Right ventricle myocardium superior (tissue), 1 donor: Measurements from ENCODE around the gene PHLDB2. TPM values are rescaled to one million over a fixed set of nuclear protein-coding genes. Genes with fewer than 3 reads are reported as not detected.

Experiments
- ATAC-seq: fragments of 200-7000 bp; cut with Tn5 transposase; one replicate; pipeline ENCODE4 v1.9.1; 2020; ENCODE audit warnings: mild to moderate bottlenecking; ENCODE audit not compliant: poor library complexity
- DNase-seq: peaks from one replicate; pipeline ENCODE4 v3.0.0-alpha.2; 2020
- intact Hi-C: fragments of 100-400 bp; cut with DNase I; formaldehyde crosslinking; loops from one replicate; pipeline ENCODE4 v1.11.2; 2022
- total RNA-seq: library from RNA; stranded (reverse); fragmentation: NEBNext Ultra II Directional; extraction: Animal tissue kit (Norgen Biotek cat#: 25700); gene quantifications from one replicate; pipeline ENCODE4 v1.2.1, GENCODE V29; 2021
- donor health status: DM: no; HTN: yes; CAD: no; lungs with severe emphysema.

PHLDB2 gene
- total RNA-seq, 1 donor from 2014 or later = 122 TPM

GRCh38 chr3:111910806-111911205 lies 51.7 kb downstream of the PHLDB2 start:
- intact Hi-C loops = loop anchor here (10.0 kb wide), 1 partner anchor 46 kb away; no protein-coding TSS in a partner anchor
- ATAC-seq (peak; percentile 72), DNase-seq (no peak)

- ATAC-seq = peak; percentile 64
- intact Hi-C loops = loop anchor here (10.0 kb wide), 1 partner anchor 47 kb away; no protein-coding TSS in a partner anchor
- no peak for DNase-seq
These were observed 52.4 kb downstream of the PHLDB2 start for GRCh38 chr3:111911446-111911845.

GRCh38 chr3:111913163-111913763 lies 54.2 kb downstream of the PHLDB2 start:
- ATAC-seq (no peak), DNase-seq (no peak)
- intact Hi-C loops = loop anchor here (10.0 kb wide), 1 partner anchor 48 kb away; no protein-coding TSS in a partner anchor

GRCh38 chr3:111915905-111916304 lies 56.8 kb downstream of the PHLDB2 start:
- peak; percentile 13 for ATAC-seq
- intact Hi-C loops = loop anchor here (10.0 kb wide), 1 partner anchor 51 kb away; no protein-coding TSS in a partner anchor
- DNase-seq = no peak

GRCh38 chr3:111917300-111917699 lies 58.2 kb downstream of the PHLDB2 start:
- DNase-seq (no peak), ATAC-seq (peak; percentile 43)
- intact Hi-C loops = loop anchor here (10.0 kb wide), 1 partner anchor 52 kb away; no protein-coding TSS in a partner anchor

GRCh38 chr3:111919370-111920065 lies 60.5 kb downstream of the PHLDB2 start:
- intact Hi-C loops = loop anchor here (10.0 kb wide), 1 partner anchor 55 kb away; no protein-coding TSS in a partner anchor

GRCh38 chr3:111921181-111921580 lies 62.1 kb downstream of the PHLDB2 start:
- DNase-seq (no peak), ATAC-seq (no peak)
- intact Hi-C loops = no loop called here

More at GRCh38 chr3:111919370-111920065, 60.5 kb downstream of the PHLDB2 start:
- ATAC-seq = no peak
- no peak for DNase-seq

- intact Hi-C loops = no loop called here
- ATAC-seq (no peak), DNase-seq (no peak)
These were observed 64.2 kb downstream of the PHLDB2 start for GRCh38 chr3:111923095-111923771.

- ATAC-seq = peak; percentile 16
- intact Hi-C loops = no loop called here
These were observed 64.7 kb downstream of the PHLDB2 start for GRCh38 chr3:111923806-111924205.

GRCh38 chr3:111924283-111924682 lies 65.2 kb downstream of the PHLDB2 start:
- peak; percentile 69 for DNase-seq
- intact Hi-C loops = no loop called here
- peak; percentile 94 for ATAC-seq

More at GRCh38 chr3:111923806-111924205, 64.7 kb downstream of the PHLDB2 start:
- DNase-seq = no peak

- ATAC-seq (peak; percentile 38), DNase-seq (no peak)
- intact Hi-C loops = no loop called here
These were observed 67.2 kb downstream of the PHLDB2 start for GRCh38 chr3:111926266-111926676.

- no peak for DNase-seq
- no peak for ATAC-seq
These were observed 69.5 kb downstream of the PHLDB2 start for GRCh38 chr3:111928613-111929012.

GRCh38 chr3:111929484-111929883 lies 70.4 kb downstream of the PHLDB2 start:
- intact Hi-C loops = no loop called here
- DNase-seq (no peak), ATAC-seq (no peak)

More at GRCh38 chr3:111928613-111929012, 69.5 kb downstream of the PHLDB2 start:
- intact Hi-C loops = no loop called here

GRCh38 chr3:111932946-111933345 lies 73.9 kb downstream of the PHLDB2 start:
- DNase-seq (no peak), ATAC-seq (peak; percentile 29)
- intact Hi-C loops = no loop called here

GRCh38 chr3:111936191-111936841 lies 77.3 kb downstream of the PHLDB2 start:
- no peak for ATAC-seq
- no peak for DNase-seq
- intact Hi-C loops = no loop called here

- ATAC-seq (no peak), DNase-seq (no peak)
- intact Hi-C loops = no loop called here
These were observed 77.9 kb downstream of the PHLDB2 start for GRCh38 chr3:111936967-111937366.

- DNase-seq (no peak), ATAC-seq (no peak)
- intact Hi-C loops = no loop called here
These were observed 78.8 kb downstream of the PHLDB2 start for GRCh38 chr3:111937871-111938270.

- DNase-seq (no peak), ATAC-seq (no peak)
- intact Hi-C loops = no loop called here
These were observed 80.8 kb downstream of the PHLDB2 start for GRCh38 chr3:111939873-111940272.

GRCh38 chr3:111943533-111943932 lies 84.5 kb downstream of the PHLDB2 start:
- DNase-seq = no peak
- ATAC-seq = no peak
- intact Hi-C loops = no loop called here
